ENCODE data around the gene U2AF2. TPM values are rescaled to one million over a fixed set of nuclear protein-coding genes. Genes with fewer than 3 reads are reported as not detected.

U2AF2 gene
- total and polyA plus RNA-seq, 11 donors: 39.9 to 104 (median 72.7) TPM

DNA sequence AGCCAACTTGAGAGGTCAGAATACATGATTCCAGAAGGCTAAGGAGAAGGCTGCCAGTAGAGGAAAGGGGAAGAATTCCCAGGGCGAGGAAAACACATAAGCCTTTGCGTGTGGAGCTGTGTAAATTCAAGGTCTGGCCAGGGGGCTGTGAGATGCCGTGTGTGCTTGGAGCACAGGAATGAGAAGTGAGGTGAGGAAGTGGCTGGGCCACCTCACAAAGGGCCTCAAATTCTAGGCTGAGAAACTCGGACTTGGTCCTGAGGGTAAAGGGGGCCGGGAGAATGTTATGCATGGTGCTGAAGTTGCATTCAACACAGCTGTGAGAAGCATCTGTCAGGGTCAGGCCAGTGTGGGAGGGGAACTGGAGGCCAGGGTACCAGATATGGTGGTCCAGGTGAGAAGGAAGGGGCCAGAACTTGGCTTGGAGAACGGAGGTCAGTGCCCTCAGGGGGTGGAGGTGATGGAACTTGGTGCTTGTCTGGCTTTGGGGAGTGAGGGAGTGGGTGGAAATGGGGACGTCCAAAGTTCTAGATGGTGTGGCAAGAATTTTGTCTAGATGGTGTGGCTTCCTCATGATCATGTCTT is 18.9 kb upstream of the U2AF2 start:
- Histone ChIP-seq H3K4me1 (peaks cover 9 to 69% (median 38%) of the 10 kb centered on the region in 12 donors), H3K27ac (peak overlapping the region in 11 of 12 donors; percentile 93 to 99 (median 97)), H3K4me3 (peak overlapping the region; percentile 75 to 100 (median 98)), H3K36me3 (peaks cover 0 to 6% (median 0%) of the 10 kb centered on the region in 9 donors), H3K9me3 (no peaks in the 10 kb centered on the region), H3K27me3 (no peaks in the 10 kb centered on the region)
- TF ChIP-seq POLR2A (IDR thresholded peaks at IDR 0.05): no peak
- TF ChIP-seq, protein P1, sequence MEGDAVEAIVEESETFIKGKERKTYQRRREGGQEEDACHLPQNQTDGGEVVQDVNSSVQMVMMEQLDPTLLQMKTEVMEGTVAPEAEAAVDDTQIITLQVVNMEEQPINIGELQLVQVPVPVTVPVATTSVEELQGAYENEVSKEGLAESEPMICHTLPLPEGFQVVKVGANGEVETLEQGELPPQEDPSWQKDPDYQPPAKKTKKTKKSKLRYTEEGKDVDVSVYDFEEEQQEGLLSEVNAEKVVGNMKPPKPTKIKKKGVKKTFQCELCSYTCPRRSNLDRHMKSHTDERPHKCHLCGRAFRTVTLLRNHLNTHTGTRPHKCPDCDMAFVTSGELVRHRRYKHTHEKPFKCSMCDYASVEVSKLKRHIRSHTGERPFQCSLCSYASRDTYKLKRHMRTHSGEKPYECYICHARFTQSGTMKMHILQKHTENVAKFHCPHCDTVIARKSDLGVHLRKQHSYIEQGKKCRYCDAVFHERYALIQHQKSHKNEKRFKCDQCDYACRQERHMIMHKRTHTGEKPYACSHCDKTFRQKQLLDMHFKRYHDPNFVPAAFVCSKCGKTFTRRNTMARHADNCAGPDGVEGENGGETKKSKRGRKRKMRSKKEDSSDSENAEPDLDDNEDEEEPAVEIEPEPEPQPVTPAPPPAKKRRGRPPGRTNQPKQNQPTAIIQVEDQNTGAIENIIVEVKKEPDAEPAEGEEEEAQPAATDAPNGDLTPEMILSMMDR (IDR thresholded peaks at IDR 0.05): no peak
- ATAC-seq (no peak), DNase-seq (no peak)
- 69 to 71% (median 70%) methylated on average over 7 of the region's 7 CpGs for WGBS, 4 donors
- intact Hi-C loops (cut with DNase I): loop anchor here in 3 of 10 donors (2.0 to 10.0 kb wide), 3 partner anchors 17 to 251 kb away; partner anchors contain the start of genes RPL28 (in 1 of the 3) and TMEM238 (in 1 of the 3)

DNA sequence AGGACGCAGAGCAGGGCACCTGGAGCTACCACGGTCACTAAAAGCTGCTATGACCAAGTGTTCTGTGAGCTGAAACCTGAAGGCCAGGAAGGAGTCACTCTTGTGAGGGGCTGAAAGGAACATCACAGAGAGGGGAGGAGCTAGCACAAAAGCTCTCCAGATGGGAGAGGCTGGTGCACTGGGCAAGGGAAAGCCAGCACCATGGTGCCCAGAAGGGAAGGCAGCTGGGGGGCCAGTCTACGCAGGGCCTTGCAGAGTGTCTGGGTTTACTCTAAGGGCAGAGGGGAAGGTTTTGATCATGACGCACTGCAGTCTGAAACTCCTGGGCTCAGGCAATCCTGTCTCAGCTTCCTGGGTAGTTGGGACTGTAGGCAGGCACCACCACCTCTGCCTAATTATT is 18.1 kb upstream of the U2AF2 start:
- Histone ChIP-seq H3K9me3 (no peaks in the 10 kb centered on the region), H3K27ac (no peak overlapping the region), H3K4me1 (peaks cover 9 to 73% (median 38%) of the 10 kb centered on the region in 12 donors), H3K4me3 (peak overlapping the region in 3 of 12 donors; percentile 7 to 100 (median 98)), H3K27me3 (no peaks in the 10 kb centered on the region), H3K36me3 (peaks cover 0 to 6% (median 0%) of the 10 kb centered on the region in 9 donors)
- ATAC-seq: no peak
- intact Hi-C loops (cut with DNase I): loop anchor here in 2 of 10 donors (5.0 to 10.0 kb wide), 2 partner anchors 49 to 252 kb away; partner anchors contain the start of genes RPL28 (in 1 of the 2) and TMEM238 (in 1 of the 2)
- WGBS, 4 donors: 81 to 92% (median 86%) methylated on average over 3 to 4 of the region's 4 CpGs
- no peak for DNase-seq
- TF ChIP-seq POLR2A (IDR thresholded peaks at IDR 0.05): no peak
- TF ChIP-seq, protein P1 (IDR thresholded peaks at IDR 0.05): no peak

DNA sequence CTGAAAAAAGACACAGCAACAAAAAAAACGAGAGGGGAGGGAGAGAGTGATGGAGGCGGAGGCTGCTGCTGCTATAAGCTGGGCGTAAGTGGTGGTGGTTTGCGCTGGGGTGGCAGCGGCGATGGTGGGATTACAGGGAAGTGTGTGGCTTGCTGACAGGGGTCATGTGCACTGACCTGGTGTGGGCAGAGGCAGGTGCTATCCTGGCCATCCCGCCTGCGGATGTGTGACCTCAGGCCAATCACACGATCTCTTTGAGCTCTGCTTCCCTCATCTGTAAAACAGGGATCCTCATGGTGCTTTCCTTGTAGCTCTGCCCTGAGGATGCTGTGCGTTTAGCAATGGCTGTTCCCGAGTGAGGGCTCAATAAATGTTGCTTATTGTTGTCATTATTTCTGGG is 17.3 kb upstream of the U2AF2 start:
- DNase-seq (peak in 1 of 5 donors; percentile 24), ATAC-seq (no peak)
- H3K4me3 ChIP-seq: no peak overlapping the region
- H3K9me3 ChIP-seq: no peaks in the 10 kb centered on the region
- H3K36me3 ChIP-seq: peaks cover 0 to 6% (median 0%) of the 10 kb centered on the region in 9 donors
- H3K27me3 ChIP-seq: no peaks in the 10 kb centered on the region
- peaks cover 9 to 75% (median 45%) of the 10 kb centered on the region in 12 donors for H3K4me1 ChIP-seq
- WGBS, 4 donors: 73 to 78% (median 75%) methylated on average over 11 of the region's 11 CpGs
- H3K27ac ChIP-seq: peak overlapping the region in 1 of 12 donors; percentile 7
- intact Hi-C loops (cut with DNase I): loop anchor here in 2 of 10 donors (5.0 to 10.0 kb wide), 2 partner anchors 50 to 253 kb away; partner anchors contain the start of genes RPL28 (in 1 of the 2) and TMEM238 (in 1 of the 2)
- TF ChIP-seq, protein P1 (IDR thresholded peaks at IDR 0.05): no peak
- no peak for TF ChIP-seq POLR2A (IDR thresholded peaks at IDR 0.05)

DNA sequence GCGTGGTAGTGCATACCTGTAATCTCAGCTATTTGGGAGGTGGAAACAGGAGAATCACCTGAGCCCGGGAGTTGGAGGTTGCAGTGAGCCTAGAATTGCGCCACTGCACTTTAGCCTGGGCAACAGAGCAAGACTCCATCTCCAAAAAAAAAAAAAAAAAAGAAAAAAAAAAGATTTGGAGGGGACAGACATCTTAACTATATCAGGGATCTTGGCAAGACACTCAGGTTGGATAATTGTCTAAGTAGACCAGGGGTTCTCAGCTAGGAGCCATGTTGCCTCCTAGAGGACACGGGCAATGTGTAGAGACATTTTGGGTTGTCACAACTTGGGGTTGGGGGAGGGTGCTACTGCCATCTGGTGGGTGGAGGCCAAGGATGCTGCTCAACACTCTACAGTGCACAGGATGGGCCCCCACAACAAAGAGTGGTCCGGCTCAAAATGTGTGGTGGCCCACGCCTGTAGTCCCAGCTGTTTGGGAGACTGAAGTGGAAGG is 15.9 kb upstream of the U2AF2 start:
- Histone ChIP-seq H3K36me3 (peaks cover 0 to 6% (median 0%) of the 10 kb centered on the region in 9 donors), H3K27me3 (no peaks in the 10 kb centered on the region), H3K9me3 (no peaks in the 10 kb centered on the region), H3K27ac (peak overlapping the region in 2 of 12 donors; percentile 84 to 96), H3K4me1 (peaks cover 15 to 81% (median 52%) of the 10 kb centered on the region in 12 donors), H3K4me3 (no peak overlapping the region)
- 82 to 86% (median 85%) methylated on average over 6 of the region's 6 CpGs for WGBS, 4 donors
- TF ChIP-seq, protein P1 (IDR thresholded peaks at IDR 0.05): peak in 10 of 12 donors; percentile 20 to 56 (median 28)
- peak in 1 of 2 donors; percentile 15 for TF ChIP-seq POLR2A (IDR thresholded peaks at IDR 0.05)
- ATAC-seq: no peak
- DNase-seq: peak in 2 of 5 donors; percentile 17 to 37
- intact Hi-C loops (cut with DNase I): loop anchor here in 2 of 10 donors (5.0 to 10.0 kb wide), 2 partner anchors 52 to 254 kb away; partner anchors contain the start of genes RPL28 (in 1 of the 2) and TMEM238 (in 1 of the 2)

Data from heart left ventricle (tissue), 16 donors.